Osteoblast (primary cell): Measurements from ENCODE around the gene VAMP8. TPM values are rescaled to one million over a fixed set of nuclear protein-coding genes. Genes with fewer than 3 reads are reported as not detected.
"Not testable (repeated sequence)": the region's sequence is repeated elsewhere in the genome, so short reads cannot be mapped to it uniquely, and the experiment has no call there.

Experiments
- DNase-seq: peaks from one replicate; pipeline ENCODE4 v3.0.0; 2011; ENCODE audit warnings: low spot score, mixed read lengths; ENCODE audit not compliant: insufficient read length; ENCODE audit errors: missing footprints
- H2AFZ ChIP-seq: 2 replicates; pipeline ENCODE4 v1.6.0; 2011; ENCODE audit warnings: mild to moderate bottlenecking, low read length
- H3K27ac ChIP-seq: 2 replicates; pipeline ENCODE4 v1.5.1; 2011; ENCODE audit warnings: mild to moderate bottlenecking, low read depth, low read length, moderate library complexity
- H3K27me3 ChIP-seq: 2 replicates; pipeline ENCODE4 v1.6.0; 2012; ENCODE audit warnings: mild to moderate bottlenecking, control low read depth, inconsistent platforms, low read length, moderate library complexity; ENCODE audit not compliant: insufficient read depth
- H3K36me3 ChIP-seq: 2 replicates; pipeline ENCODE4 v1.5.1; 2011; ENCODE audit warnings: mild to moderate bottlenecking, low read length, control low read depth, moderate library complexity; ENCODE audit not compliant: insufficient read depth
- H3K4me1 ChIP-seq: 2 replicates; pipeline ENCODE4 v1.5.1; 2011; ENCODE audit warnings: mild to moderate bottlenecking, low read length, control low read depth, moderate library complexity; ENCODE audit not compliant: insufficient read depth
- H3K4me2 ChIP-seq: 2 replicates; pipeline ENCODE4 v1.6.0; 2011; ENCODE audit warnings: mild to moderate bottlenecking, low read length; ENCODE audit not compliant: insufficient read depth
- H3K4me3 ChIP-seq: fragments of 200-600 bp; sonication (generic); 3 replicates; pipeline ENCODE4 v1.5.1; 2012; ENCODE audit warnings: mild to moderate bottlenecking, low read length, inconsistent platforms; ENCODE audit not compliant: insufficient read depth
- H3K79me2 ChIP-seq: 2 replicates; pipeline ENCODE4 v1.6.0; 2012; ENCODE audit warnings: mild to moderate bottlenecking, low read length, control low read depth, inconsistent platforms; ENCODE audit not compliant: insufficient read depth
- H3K9me3 ChIP-seq: 2 replicates; pipeline ENCODE4 v1.5.1; 2011; ENCODE audit warnings: low read depth, low read length, control low read depth
- H4K20me1 ChIP-seq: 2 replicates; pipeline ENCODE4 v1.6.0; 2012; ENCODE audit warnings: mild to moderate bottlenecking, low read length, control low read depth; ENCODE audit not compliant: insufficient read depth
- CTCF ChIP-seq: IDR thresholded peaks from 2 replicates; pipeline ENCODE4 v1.5.1; 2011; ENCODE audit warnings: mild to moderate bottlenecking, low read depth, low read length, moderate library complexity; ENCODE audit errors: extremely low read depth
- total RNA-seq: library from RNA; depleted of rRNA; stranded (reverse); fragments of >200 nt; gene quantifications from 2 replicates; pipeline ENCODE4 v1.2.3, GENCODE V29; 2012

VAMP8 gene
- total RNA-seq, 1 donor, result 2.5 TPM

DNA sequence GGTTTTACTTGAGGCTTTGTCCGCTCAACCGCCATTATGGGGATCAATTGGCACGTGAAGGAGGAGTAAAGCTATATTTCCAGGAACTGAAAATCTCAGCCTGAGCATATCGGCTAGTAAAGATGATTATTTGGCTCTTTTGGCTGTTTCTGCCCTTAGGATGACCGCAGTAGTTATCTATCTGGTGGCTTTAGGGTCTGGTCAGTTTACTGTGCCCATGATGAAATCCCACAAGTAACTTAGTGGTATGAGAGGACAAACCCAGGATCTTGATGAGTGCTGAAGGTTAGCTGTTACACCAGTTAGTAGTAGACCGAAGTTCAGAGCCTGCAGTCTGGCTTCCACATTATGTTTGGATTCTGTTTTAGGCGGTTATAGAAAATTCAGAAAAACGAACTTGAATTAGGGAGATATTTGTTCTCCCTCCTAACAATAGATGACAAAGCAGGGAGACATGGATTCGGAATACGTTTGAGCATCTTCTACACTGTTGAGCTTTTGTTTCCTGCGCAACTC, 37.2 kb upstream of the VAMP8 start:
- Histone ChIP-seq H3K4me1 (peaks cover 33% of the 10 kb centered on the region), H3K27me3 (no peaks in the 10 kb centered on the region), H3K36me3 (peaks cover 46% of the 10 kb centered on the region), H2AFZ (no peak overlapping the region), H3K79me2 (peaks cover 66% of the 10 kb centered on the region), H3K4me2 (peak overlapping the region; percentile 82), H3K4me3 (peak overlapping the region; percentile 83), H4K20me1 (peaks cover 37% of the 10 kb centered on the region), H3K9me3 (no peaks in the 10 kb centered on the region), H3K27ac (peak overlapping the region; percentile 99)
- no peak for DNase-seq
- no peak for TF ChIP-seq CTCF

- H3K4me2 ChIP-seq, result peak overlapping the region; percentile 82
- H3K27ac ChIP-seq, result peak overlapping the region; percentile 99
- H3K4me3 ChIP-seq, result peak overlapping the region; percentile 83
- peaks cover 54% of the 10 kb centered on the region for H3K36me3 ChIP-seq
- H4K20me1 ChIP-seq, result peaks cover 37% of the 10 kb centered on the region
- H3K79me2 ChIP-seq, result peaks cover 64% of the 10 kb centered on the region
- no peaks in the 10 kb centered on the region for H3K9me3 ChIP-seq
- H2AFZ ChIP-seq, result no peak overlapping the region
- H3K27me3 ChIP-seq, result no peaks in the 10 kb centered on the region
- peaks cover 32% of the 10 kb centered on the region for H3K4me1 ChIP-seq
- no peak for TF ChIP-seq CTCF
- DNase-seq, result no peak
Observed at GRCh38 chr2:85541262-85541661, 36.1 kb upstream of the VAMP8 start.

DNA sequence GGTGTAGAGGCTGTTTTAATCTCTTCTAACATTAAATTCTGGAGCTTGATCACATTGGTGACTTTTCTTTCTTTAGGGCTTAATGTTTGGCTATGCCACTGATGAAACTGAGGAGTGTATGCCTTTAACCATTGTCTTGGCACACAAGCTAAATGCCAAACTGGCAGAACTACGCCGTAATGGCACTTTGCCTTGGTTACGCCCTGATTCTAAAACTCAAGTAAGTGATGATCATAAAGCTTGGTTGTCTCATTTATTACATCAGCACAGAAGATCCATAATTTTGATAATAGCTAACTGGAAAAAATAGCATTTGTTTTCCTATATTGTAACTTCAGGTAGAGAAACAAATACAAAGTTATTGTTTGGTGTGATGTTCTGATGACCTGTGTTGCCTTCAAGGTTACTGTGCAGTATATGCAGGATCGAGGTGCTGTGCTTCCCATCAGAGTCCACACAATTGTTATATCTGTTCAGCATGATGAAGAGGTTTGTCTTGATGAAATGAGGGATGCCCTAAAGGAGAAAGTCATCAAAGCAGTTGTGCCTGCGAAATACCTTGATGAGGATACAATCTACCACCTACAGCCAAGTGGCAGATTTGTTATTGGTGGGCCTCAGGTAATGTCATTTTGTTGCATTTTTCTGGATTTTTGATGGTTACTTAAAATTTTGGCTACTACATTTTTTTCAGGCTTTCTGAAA, 35.5 kb upstream of the VAMP8 start:
- Histone ChIP-seq H3K27me3 (no peaks in the 10 kb centered on the region), H2AFZ (no peak overlapping the region), H3K4me1 (peaks cover 25% of the 10 kb centered on the region), H4K20me1 (peaks cover 37% of the 10 kb centered on the region), H3K4me3 (peak overlapping the region; percentile 83), H3K36me3 (peaks cover 54% of the 10 kb centered on the region), H3K79me2 (peaks cover 60% of the 10 kb centered on the region), H3K9me3 (no peaks in the 10 kb centered on the region), H3K4me2 (peak overlapping the region; percentile 82), H3K27ac (peak overlapping the region; percentile 3)
- no peak for DNase-seq
- no peak for TF ChIP-seq CTCF

- Histone ChIP-seq H3K4me1 (peaks cover 18% of the 10 kb centered on the region), H3K27me3 (no peaks in the 10 kb centered on the region), H3K79me2 (peaks cover 52% of the 10 kb centered on the region), H3K9me3 (no peaks in the 10 kb centered on the region), H3K36me3 (peaks cover 54% of the 10 kb centered on the region), H2AFZ (no peak overlapping the region), H4K20me1 (peaks cover 37% of the 10 kb centered on the region), H3K4me3 (no peak overlapping the region), H3K27ac (no peak overlapping the region), H3K4me2 (peak overlapping the region; percentile 82)
- DNase-seq, result no peak
- no peak for TF ChIP-seq CTCF
Observed at GRCh38 chr2:85542777-85543176, 34.6 kb upstream of the VAMP8 start.

DNA sequence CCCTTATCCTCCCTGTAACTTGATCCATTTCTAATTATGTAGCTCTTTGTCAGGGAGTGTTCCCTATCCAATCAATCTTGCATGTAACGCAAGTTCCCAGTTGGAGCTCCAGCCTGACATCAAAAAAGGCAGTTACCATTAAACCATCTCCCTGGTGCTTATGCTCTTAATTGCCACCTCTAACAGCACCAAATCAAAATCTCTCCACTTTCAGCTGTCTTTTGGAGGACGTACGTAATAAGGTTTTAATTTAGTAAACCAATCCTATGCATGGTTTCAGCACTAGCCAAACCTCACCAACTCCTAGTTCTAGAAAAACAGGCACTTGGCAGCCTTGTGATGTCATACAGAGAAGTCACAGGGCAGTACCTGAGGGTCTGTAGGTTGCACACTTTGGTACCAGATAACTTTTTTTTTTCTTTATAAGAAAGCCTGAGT, 33.1 kb upstream of the VAMP8 start:
- not testable (repeated sequence) for H3K9me3 ChIP-seq, H3K4me2 ChIP-seq, H3K27ac ChIP-seq, H3K4me3 ChIP-seq, H3K27me3 ChIP-seq, H2AFZ ChIP-seq, DNase-seq
- H3K4me1 ChIP-seq, result peaks cover 19% of the 10 kb centered on the region
- H3K79me2 ChIP-seq, result peaks cover 39% of the 10 kb centered on the region
- H4K20me1 ChIP-seq, result peaks cover 37% of the 10 kb centered on the region
- H3K36me3 ChIP-seq, result peaks cover 56% of the 10 kb centered on the region
